RPMI8226 (cell line): ENCODE results near the gene SNCA.

Experiments used
- DNase-seq: peaks from one replicate; pipeline ENCODE4 v3.0.0-alpha.2; 2015

SNCA gene

GRCh38 chr4:89752932-89753598 is 83.9 kb downstream of the SNCA start:
- no peak for DNase-seq

- no peak for DNase-seq
These were observed 85.5 kb downstream of the SNCA start for GRCh38 chr4:89751416-89751815.

GRCh38 chr4:89746377-89746776 is 90.6 kb downstream of the SNCA start:
- no peak for DNase-seq

GRCh38 chr4:89745708-89746107 is 91.3 kb downstream of the SNCA start:
- no peak for DNase-seq

- DNase-seq, result no peak
These were observed 92.0 kb downstream of the SNCA start for GRCh38 chr4:89744914-89745313.

GRCh38 chr4:89741768-89742167 is 95.2 kb downstream of the SNCA start:
- DNase-seq, result no peak

GRCh38 chr4:89739311-89739988 is 97.5 kb downstream of the SNCA start:
- no peak for DNase-seq

GRCh38 chr4:89737888-89738287 is 99.1 kb downstream of the SNCA start:
- no peak for DNase-seq

- DNase-seq, result no peak
These were observed 103.0 kb downstream of the SNCA start for GRCh38 chr4:89733946-89734345.

- DNase-seq, result no peak
These were observed 109.7 kb downstream of the SNCA start for GRCh38 chr4:89727238-89727637.

- no peak for DNase-seq
These were observed 111.7 kb downstream of the SNCA start for GRCh38 chr4:89725268-89725667.

- DNase-seq, result no peak
These were observed 112.2 kb downstream of the SNCA start for GRCh38 chr4:89724716-89725115.

- no peak for DNase-seq
These were observed 113.9 kb downstream of the SNCA start for GRCh38 chr4:89723096-89723495.

GRCh38 chr4:89722517-89722916 is 114.4 kb downstream of the SNCA start:
- DNase-seq, result no peak

- no peak for DNase-seq
These were observed 116.0 kb downstream of the SNCA start for GRCh38 chr4:89720981-89721380.

- DNase-seq, result no peak
These were observed 117.3 kb downstream of the SNCA start for GRCh38 chr4:89719536-89720090.

GRCh38 chr4:89716893-89717292 is 120.1 kb downstream of the SNCA start:
- DNase-seq, result no peak

- no peak for DNase-seq
These were observed 121.3 kb downstream of the SNCA start for GRCh38 chr4:89715631-89716030.

- no peak for DNase-seq
These were observed 124.1 kb downstream of the SNCA start for GRCh38 chr4:89712827-89713226.

GRCh38 chr4:89712141-89712540 is 124.8 kb downstream of the SNCA start:
- no peak for DNase-seq

- no peak for DNase-seq
These were observed 128.0 kb downstream of the SNCA start for GRCh38 chr4:89708903-89709421.

GRCh38 chr4:89707467-89707866 is 129.5 kb downstream of the SNCA start:
- no peak for DNase-seq

GRCh38 chr4:89704651-89705395 is 132.1 kb downstream of the SNCA start:
- DNase-seq, result no peak
